Mesenchymal stem cell (in vitro differentiated cells and primary cell): Measurements from ENCODE around the gene TTLL8.

ENCODE experiments used
- DNase-seq: peaks from one replicate; pipeline ENCODE4 v3.0.0-alpha.2; 2013
- H2AFZ ChIP-seq: one replicate; pipeline ENCODE4 v1.6.1; 2013; ENCODE audit warnings: low read depth, mild to moderate bottlenecking, control low read depth, inconsistent platforms, low read length, moderate library complexity
- H2AK5ac ChIP-seq: 2 replicates; pipeline ENCODE4 v1.6.1; 2013; ENCODE audit warnings: low read length, moderate library complexity, mild to moderate bottlenecking, inconsistent platforms; ENCODE audit not compliant: severe bottlenecking
- H2BK120ac ChIP-seq: one replicate; pipeline ENCODE4 v1.6.1; 2013; ENCODE audit warnings: low read depth, mild to moderate bottlenecking, inconsistent platforms, low read length, moderate library complexity
- H2BK12ac ChIP-seq, 2 experiments: one replicate each; pipeline ENCODE4 v1.6.1; 2013; ENCODE audit warnings: inconsistent platforms in 2 of 2, low read length in 2 of 2, mild to moderate bottlenecking in 2 of 2, moderate library complexity in 2 of 2, control low read depth in 1 of 2
- H2BK15ac ChIP-seq: one replicate; pipeline ENCODE4 v1.6.1; 2013; ENCODE audit warnings: mild to moderate bottlenecking, low read depth, inconsistent platforms; ENCODE audit not compliant: poor library complexity, severe bottlenecking
- H2BK5ac ChIP-seq: 2 replicates; pipeline ENCODE4 v1.6.1; 2013; ENCODE audit warnings: low read depth, mild to moderate bottlenecking, low read length, control low read depth, inconsistent platforms; ENCODE audit not compliant: poor library complexity, severe bottlenecking
- H3K14ac ChIP-seq, 2 experiments: one replicate each; pipeline ENCODE4 v1.6.1; 2013; ENCODE audit warnings: inconsistent platforms in 2 of 2, low read length in 2 of 2, control low read depth in 1 of 2, mild to moderate bottlenecking in 1 of 2, moderate library complexity in 1 of 2
- H3K18ac ChIP-seq, 2 experiments: one replicate each; pipeline ENCODE4 v1.6.1; 2013; ENCODE audit warnings: inconsistent platforms in 2 of 2, low read length in 2 of 2, control low read depth in 1 of 2, low read depth in 1 of 2, mild to moderate bottlenecking in 1 of 2
- H3K23ac ChIP-seq, 2 experiments: one replicate each; pipeline ENCODE4 v1.6.1; 2013; ENCODE audit warnings: inconsistent platforms in 2 of 2, low read length in 2 of 2, mild to moderate bottlenecking in 2 of 2, moderate library complexity in 2 of 2, control low read depth in 1 of 2
- H3K27ac ChIP-seq: 2 replicates; pipeline ENCODE4 v1.5.1; 2013; ENCODE audit warnings: mild to moderate bottlenecking, moderate library complexity, low read length, control low read depth, inconsistent platforms; ENCODE audit not compliant: poor library complexity, severe bottlenecking
- H3K27me3 ChIP-seq, 2 experiments: 2 replicates each; pipeline versions ENCODE4 v1.6.1 to v1.7.0; 2013; ENCODE audit warnings: low read length in 2 of 2, mild to moderate bottlenecking in 2 of 2, moderate library complexity in 2 of 2, control low read depth in 1 of 2, inconsistent platforms in 1 of 2; ENCODE audit not compliant: control insufficient read depth in 1 of 2, insufficient read depth in 1 of 2
- H3K36me3 ChIP-seq, 2 experiments: 2 replicates each; pipeline versions ENCODE4 v1.6.1 to v1.7.0; 2013; ENCODE audit warnings: low read length in 2 of 2, control low read depth in 1 of 2, inconsistent platforms in 1 of 2, low read depth in 1 of 2, mild to moderate bottlenecking in 1 of 2; ENCODE audit not compliant: insufficient read depth in 2 of 2, control insufficient read depth in 1 of 2
- H3K4ac ChIP-seq, 2 experiments: one replicate each; pipeline ENCODE4 v1.6.1; 2013; ENCODE audit warnings: inconsistent platforms in 2 of 2, low read length in 2 of 2, mild to moderate bottlenecking in 2 of 2, moderate library complexity in 2 of 2, control low read depth in 1 of 2, low read depth in 1 of 2
- H3K4me1 ChIP-seq: 2 replicates; pipeline ENCODE4 v1.6.1; 2013; ENCODE audit warnings: low read depth, low read length, control low read depth; ENCODE audit not compliant: control insufficient read depth, insufficient read depth
- H3K4me2 ChIP-seq: 2 replicates; pipeline ENCODE4 v1.6.1; 2013; ENCODE audit warnings: low read length, mild to moderate bottlenecking, inconsistent platforms; ENCODE audit not compliant: poor library complexity, severe bottlenecking
- H3K4me3 ChIP-seq, 2 experiments: 2 replicates each; pipeline versions ENCODE4 v1.5.1 to v1.7.0; 2013; ENCODE audit warnings: low read length in 2 of 2, mild to moderate bottlenecking in 2 of 2, control low read depth in 1 of 2, low read depth in 1 of 2; ENCODE audit not compliant: insufficient read depth in 1 of 2
- H3K79me1 ChIP-seq: replicated peaks from 2 replicates; pipeline ENCODE4 v1.6.1; 2013; ENCODE audit warnings: mild to moderate bottlenecking, control low read depth, low read length, inconsistent platforms; ENCODE audit not compliant: poor library complexity, severe bottlenecking
- H3K9ac ChIP-seq: 2 replicates; pipeline ENCODE4 v1.7.0; 2013; ENCODE audit warnings: mild to moderate bottlenecking, low read length, moderate library complexity
- H3K9me3 ChIP-seq: 2 replicates; pipeline ENCODE4 v1.7.0; 2013; ENCODE audit warnings: mild to moderate bottlenecking, low read length; ENCODE audit not compliant: control insufficient read depth
- H4K8ac ChIP-seq: one replicate; pipeline ENCODE4 v1.6.1; 2013; ENCODE audit warnings: inconsistent platforms, mild to moderate bottlenecking, low read length, moderate library complexity
- H4K91ac ChIP-seq: one replicate; pipeline ENCODE4 v1.6.1; 2013; ENCODE audit warnings: mild to moderate bottlenecking, low read length, inconsistent platforms
- WGBS: methylation state at CpG from one replicate; pipeline ENCODE4 v1.1.7; 2013; ENCODE audit warnings: mixed read lengths; 5-methylcytosine and 5-hydroxymethylcytosine counted together

TTLL8 gene

DNA sequence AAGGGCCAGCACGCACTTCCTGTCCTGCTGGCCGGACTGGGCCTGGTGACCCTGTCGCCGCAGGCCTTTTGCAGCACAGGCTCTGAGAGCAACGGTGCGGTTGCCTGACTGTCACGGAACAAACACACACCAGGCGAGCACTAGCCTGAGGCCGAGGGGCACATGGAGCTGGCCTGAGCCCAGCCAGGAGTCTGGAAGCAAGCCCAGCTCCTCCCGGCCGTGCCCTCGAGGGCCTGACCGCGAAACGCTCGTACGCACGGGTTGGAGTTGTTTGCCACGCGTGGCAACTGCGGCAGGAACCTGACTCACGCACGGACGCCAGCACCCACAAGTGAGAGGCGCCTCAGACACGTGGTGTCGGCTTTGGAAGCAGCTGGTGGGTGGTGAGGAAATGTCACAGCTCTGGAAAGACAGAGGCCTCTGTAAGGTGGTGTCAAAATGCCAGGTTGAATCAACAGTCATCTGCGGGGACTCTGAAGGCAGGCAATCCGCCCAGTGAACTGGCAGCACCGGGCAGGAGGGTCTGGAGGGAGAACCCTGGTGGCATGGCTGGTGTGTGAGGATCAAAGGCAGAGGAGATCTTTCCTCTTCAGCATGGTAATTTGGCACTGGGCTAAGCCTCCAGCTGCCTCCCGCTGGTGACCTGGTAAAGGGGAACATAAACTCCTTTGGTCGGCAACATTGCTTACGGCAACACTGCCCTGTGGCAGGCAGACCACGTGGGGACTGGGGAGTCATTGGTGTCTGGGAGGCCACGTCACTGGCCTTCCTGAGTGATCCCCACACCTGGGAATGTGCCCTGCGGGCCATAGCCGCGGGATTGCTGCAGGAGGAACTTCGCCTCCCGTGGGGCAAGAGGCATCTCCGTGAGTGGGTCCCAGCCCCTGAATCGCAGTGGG lies 30.2 kb downstream of the TTLL8 start:
- no peaks in the 10 kb centered on the region for H3K36me3 ChIP-seq
- H4K91ac ChIP-seq, result peak overlapping the region; percentile 45
- DNase-seq, result no peak
- no peak overlapping the region for H2BK12ac ChIP-seq
- H3K18ac ChIP-seq, result no peak overlapping the region
- H2AFZ ChIP-seq, result no peak overlapping the region
- peaks cover 5% of the 10 kb centered on the region for H3K4me1 ChIP-seq
- no peak overlapping the region for H3K4me3 ChIP-seq
- no peak overlapping the region for H4K8ac ChIP-seq
- no peak overlapping the region for H3K4me2 ChIP-seq
- no peak overlapping the region for H3K27ac ChIP-seq
- no peak overlapping the region for H3K9ac ChIP-seq
- no peak overlapping the region for H2AK5ac ChIP-seq
- no peak overlapping the region for H3K4ac ChIP-seq
- H2BK5ac ChIP-seq, result no peak overlapping the region
- H3K9me3 ChIP-seq, result no peaks in the 10 kb centered on the region
- H3K14ac ChIP-seq, result no peak overlapping the region
- no peak overlapping the region for H2BK15ac ChIP-seq
- 91% methylated on average over 40 of the region's 42 CpGs for WGBS
- no peaks in the 10 kb centered on the region for H3K79me1 ChIP-seq
- H2BK120ac ChIP-seq, result no peak overlapping the region
- no peak overlapping the region for H3K23ac ChIP-seq
- H3K27me3 ChIP-seq, result peaks cover 18 to 52% of the 10 kb centered on the region in 2 experiments

- H2BK12ac ChIP-seq, result no peak overlapping the region
- 90% methylated on average over 13 of the region's 13 CpGs for WGBS
Measured at GRCh38 chr22:50025993-50026392, 32.1 kb downstream of the TTLL8 start.

GRCh38 chr22:50022171-50022819 lies 35.8 kb downstream of the TTLL8 start:
- DNase-seq, result no peak
- Histone ChIP-seq H3K27me3 (peaks cover 26 to 57% of the 10 kb centered on the region in 2 experiments), H3K4me1 (no peaks in the 10 kb centered on the region), H2BK120ac (no peak overlapping the region), H4K91ac (no peak overlapping the region), H3K4ac (no peak overlapping the region), H3K36me3 (no peaks in the 10 kb centered on the region), H2BK12ac (no peak overlapping the region), H2AK5ac (no peak overlapping the region), H3K79me1 (no peaks in the 10 kb centered on the region), H3K14ac (no peak overlapping the region), H3K23ac (no peak overlapping the region), H3K9ac (no peak overlapping the region), H3K4me3 (no peak overlapping the region), H3K18ac (no peak overlapping the region), H2BK15ac (no peak overlapping the region), H3K4me2 (no peak overlapping the region), H3K27ac (no peak overlapping the region), H2BK5ac (no peak overlapping the region), H2AFZ (no peak overlapping the region), H3K9me3 (peaks cover 5% of the 10 kb centered on the region), H4K8ac (no peak overlapping the region)
- 80% methylated on average over 14 of the region's 14 CpGs for WGBS

More at GRCh38 chr22:50025993-50026392, 32.1 kb downstream of the TTLL8 start:
- H2AFZ ChIP-seq, result no peak overlapping the region
- no peaks in the 10 kb centered on the region for H3K36me3 ChIP-seq
- H4K8ac ChIP-seq, result no peak overlapping the region
- no peak overlapping the region for H3K18ac ChIP-seq
- no peak overlapping the region for H4K91ac ChIP-seq
- H2BK120ac ChIP-seq, result no peak overlapping the region
- no peak overlapping the region for H3K14ac ChIP-seq
- no peak overlapping the region for H3K23ac ChIP-seq
- no peaks in the 10 kb centered on the region for H3K79me1 ChIP-seq
- H3K4me1 ChIP-seq, result peaks cover 5% of the 10 kb centered on the region
- no peak overlapping the region for H3K4me2 ChIP-seq
- H2BK15ac ChIP-seq, result no peak overlapping the region
- no peak overlapping the region for H3K9ac ChIP-seq
- H3K9me3 ChIP-seq, result no peaks in the 10 kb centered on the region
- no peak overlapping the region for H3K27ac ChIP-seq
- H3K4me3 ChIP-seq, result no peak overlapping the region
- no peak overlapping the region for H2BK5ac ChIP-seq
- DNase-seq, result no peak
- H2AK5ac ChIP-seq, result no peak overlapping the region
- H3K27me3 ChIP-seq, result peaks cover 7 to 44% of the 10 kb centered on the region in 2 experiments
- no peak overlapping the region for H3K4ac ChIP-seq

DNA sequence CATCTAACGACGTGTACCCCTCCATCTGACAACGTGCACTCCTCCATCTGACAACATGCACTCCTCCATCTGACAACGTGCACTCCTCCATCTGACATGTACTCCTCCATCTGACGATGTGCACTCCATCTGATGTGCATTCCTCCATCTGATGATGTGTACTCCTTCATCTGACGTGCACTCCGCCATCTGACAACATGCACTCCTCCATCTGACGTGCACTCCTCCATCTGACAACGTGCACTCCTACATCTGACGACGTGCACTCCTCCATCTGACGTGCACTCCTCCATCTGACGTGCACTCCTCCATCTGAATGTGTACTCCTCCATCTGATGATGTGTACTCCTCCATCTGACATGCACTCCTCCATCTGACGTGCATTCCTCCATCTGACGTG lies 37.5 kb downstream of the TTLL8 start:
- no peak overlapping the region for H4K91ac ChIP-seq
- H3K4ac ChIP-seq, result no peak overlapping the region
- H3K9me3 ChIP-seq, result peaks cover 5% of the 10 kb centered on the region
- WGBS, result 87% methylated on average over 15 of the region's 15 CpGs
- H2BK120ac ChIP-seq, result no peak overlapping the region
- no peaks in the 10 kb centered on the region for H3K36me3 ChIP-seq
- H3K9ac ChIP-seq, result no peak overlapping the region
- no peak overlapping the region for H3K4me3 ChIP-seq
- H2BK15ac ChIP-seq, result no peak overlapping the region
- H2AK5ac ChIP-seq, result no peak overlapping the region
- no peak overlapping the region for H3K27ac ChIP-seq
- H3K27me3 ChIP-seq, result peaks cover 37 to 64% of the 10 kb centered on the region in 2 experiments
- no peak overlapping the region for H3K18ac ChIP-seq
- H3K79me1 ChIP-seq, result no peaks in the 10 kb centered on the region
- no peak overlapping the region for H2AFZ ChIP-seq
- H3K23ac ChIP-seq, result no peak overlapping the region
- H2BK5ac ChIP-seq, result no peak overlapping the region
- no peak overlapping the region for H2BK12ac ChIP-seq
- no peaks in the 10 kb centered on the region for H3K4me1 ChIP-seq
- peak overlapping the region in 1 of 2 experiments; percentile 4 for H3K14ac ChIP-seq
- no peak overlapping the region for H3K4me2 ChIP-seq
- H4K8ac ChIP-seq, result no peak overlapping the region
- DNase-seq, result no peak
